GM19023 (cell line): ENCODE data around the gene IL5.
A peak's percentile ranks its signal among the peaks of the same experiment; 100 is the strongest.
"Not testable (repeated sequence)": the region's sequence is repeated elsewhere in the genome, so short reads cannot be mapped to it uniquely, and the experiment has no call there.

Source experiments
- ATAC-seq: cut with Tn5 transposase; IDR thresholded peaks from one replicate; pipeline ENCODE4 v1.9.1; 2021; ENCODE audit warnings: mild to moderate bottlenecking, moderate library complexity; ENCODE audit not compliant: unreplicated experiment

The IL5 gene

DNA sequence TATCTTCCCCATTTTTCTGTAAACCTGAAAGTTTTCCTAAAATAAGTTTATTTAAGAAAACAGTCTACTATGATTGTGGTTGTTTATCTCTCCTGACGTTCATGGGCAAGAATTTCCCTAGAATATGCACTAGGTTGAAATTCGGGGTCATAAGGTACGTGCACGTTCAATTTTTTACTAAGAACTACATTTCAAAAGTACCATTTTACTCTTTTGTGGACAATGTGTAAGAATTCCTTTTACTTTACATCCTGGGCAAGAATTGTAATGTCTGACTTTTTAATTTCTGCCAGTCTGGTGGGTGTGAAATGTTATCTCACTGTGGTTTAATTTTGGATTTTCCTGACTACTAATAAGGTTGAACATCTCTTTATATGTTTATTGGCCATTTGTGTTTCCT, 12.4 kb downstream of the IL5 start:
- no peak for ATAC-seq

DNA sequence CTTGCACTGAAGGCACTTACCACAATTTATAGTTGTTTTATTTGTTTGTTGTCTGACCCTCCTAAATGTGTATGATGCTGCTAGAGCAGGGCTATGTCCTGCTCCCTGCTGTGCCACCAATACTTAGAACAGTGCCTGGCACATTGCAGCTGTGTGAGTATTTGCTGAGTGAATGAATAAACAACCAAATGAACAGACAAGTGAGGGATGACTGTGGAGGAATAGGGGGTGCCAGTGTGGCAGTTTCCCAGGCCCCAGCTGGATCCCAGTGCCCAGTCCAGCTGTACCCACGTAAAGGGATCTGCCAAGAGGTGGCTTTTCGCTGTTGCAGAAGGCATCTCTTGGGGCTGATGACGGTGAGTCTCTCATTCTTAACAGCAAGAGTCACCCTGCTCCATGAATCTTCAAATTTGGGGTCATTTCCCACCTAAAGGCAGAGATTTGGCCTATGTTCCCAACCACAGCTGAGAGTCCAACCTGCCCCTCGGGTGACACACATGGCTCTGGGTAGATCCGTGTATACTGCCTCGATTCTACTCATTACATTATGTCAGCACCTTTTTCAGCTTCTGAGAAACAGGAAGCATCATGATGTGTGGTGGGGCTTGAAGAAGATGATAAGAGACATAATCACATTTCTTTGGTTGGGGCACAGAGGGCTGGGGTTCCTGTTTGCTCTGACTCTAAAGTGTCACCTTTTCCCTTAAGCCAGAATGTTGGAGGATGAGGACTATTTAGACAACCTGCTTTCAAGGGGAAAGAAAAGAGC, 14.3 kb downstream of the IL5 start:
- ATAC-seq, result no peak

DNA sequence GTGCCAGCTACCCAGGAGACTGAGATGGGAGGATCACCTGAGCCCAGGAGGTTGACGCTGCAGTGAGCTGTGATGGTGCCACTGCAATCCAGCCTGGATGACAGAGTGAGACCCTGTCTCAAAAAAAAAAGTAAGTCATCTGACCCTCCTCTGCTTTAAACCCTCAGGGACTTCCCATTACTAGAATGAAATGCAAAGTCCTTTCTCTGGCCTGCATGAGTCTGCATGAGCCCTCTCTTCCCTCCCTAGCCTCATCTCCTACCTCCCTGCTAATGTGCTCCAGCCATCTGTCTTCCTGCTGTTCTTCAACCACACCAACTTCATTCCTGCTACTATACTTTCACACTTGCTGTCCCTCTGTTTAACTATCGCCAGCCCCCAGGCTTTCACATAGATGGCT, 15.3 kb downstream of the IL5 start:
- ATAC-seq, result no peak

DNA sequence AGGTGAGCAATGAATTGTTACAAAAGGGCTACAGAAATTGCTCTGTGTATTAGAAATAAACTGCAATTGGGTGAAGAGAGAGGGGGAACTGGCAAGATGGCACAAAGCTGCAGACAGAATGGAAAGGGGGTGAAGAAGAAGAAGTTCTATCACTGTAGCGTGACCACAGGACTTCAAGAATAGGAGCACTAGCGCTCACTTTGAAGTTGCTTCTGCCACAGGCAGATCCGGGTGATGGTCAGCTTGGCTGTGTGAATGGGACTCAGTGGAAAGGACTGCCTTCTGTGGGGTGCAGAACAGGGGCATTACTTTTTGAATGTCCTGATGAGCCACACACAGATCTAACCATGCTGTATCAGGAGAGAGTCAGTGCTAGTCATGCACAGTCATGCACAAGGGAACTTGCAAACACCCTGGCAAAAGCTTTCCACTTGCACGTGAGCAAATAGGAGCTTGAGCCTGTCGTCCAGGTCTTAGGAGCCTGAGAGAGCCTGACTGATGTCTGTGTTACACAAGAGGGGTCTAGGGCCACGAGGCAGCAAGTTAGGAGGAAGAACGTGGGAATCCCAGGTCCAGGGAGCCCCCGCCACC, 16.3 kb downstream of the IL5 start:
- no peak for ATAC-seq

DNA sequence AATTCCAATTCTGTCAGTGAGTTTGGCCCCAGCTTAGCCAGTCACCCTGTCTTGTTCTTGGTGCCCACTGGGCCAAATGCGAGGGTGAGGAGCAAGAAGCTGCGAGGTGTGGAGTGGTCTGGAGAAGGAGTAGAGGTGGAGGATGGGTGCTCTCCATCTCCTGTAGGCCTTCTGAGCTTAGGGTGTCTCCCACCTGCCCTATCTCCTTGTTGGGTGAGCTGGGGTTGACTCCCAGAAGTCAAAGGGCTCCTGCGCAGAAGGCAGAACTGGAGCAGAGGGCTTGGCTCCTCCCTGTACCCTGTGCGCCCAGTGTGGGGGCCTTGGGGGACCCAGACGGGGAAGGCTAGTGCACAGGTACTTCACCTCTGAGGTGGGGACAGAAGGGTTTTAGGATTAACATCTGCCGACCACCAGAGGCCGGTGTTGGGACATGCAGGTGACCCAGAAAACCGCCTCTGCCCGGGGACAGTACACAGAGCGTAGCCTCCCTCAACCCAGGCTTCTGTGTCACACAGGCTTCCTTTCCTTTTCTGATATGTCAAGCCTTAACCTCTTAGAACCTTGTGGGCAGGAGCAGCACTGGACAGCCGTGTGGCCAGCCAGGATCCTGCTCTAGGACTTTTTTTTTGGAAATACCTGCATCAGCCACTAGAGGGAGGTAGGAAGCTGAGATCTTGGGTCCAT, 16.9 kb downstream of the IL5 start:
- ATAC-seq, result no peak

DNA sequence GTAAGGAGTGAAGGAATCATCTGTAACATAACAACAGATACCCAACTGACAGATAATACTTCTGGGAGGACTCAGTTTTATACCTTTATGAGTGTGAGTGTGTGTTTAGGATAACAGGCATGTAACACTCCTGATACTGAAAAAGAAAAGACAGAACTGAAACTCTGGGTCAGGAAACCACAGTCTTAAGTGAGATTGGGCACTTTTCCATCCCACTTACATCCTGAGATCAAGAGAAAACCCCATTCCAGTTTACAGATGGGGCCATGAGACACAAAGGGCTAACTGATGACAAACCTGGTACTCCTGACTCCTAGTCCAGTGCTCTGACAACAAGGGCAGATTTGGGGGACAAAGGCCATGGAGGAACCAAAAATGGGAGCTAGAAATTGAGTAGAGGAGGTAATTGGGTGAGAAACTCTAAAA, 18.0 kb downstream of the IL5 start:
- peak; percentile 67 for ATAC-seq

DNA sequence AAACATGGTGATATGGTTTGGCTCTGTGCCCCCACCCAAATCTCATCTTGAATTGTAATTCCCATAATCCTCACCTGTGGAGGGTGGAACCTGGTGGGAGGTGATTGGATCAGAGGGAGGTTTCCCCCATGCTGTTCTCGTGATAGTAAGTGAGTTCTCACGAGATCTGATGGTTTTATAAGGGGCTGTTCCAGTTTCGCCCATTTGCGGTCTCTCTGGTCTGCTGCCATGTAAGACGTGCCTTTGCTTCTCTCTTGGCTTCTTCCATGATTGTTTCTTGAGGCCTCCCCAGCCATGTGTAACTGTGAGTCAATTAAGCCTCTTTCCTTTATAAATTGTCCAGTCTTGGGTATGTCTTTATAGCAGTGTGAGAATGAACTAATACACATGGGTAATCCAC, 18.4 kb downstream of the IL5 start:
- not testable (repeated sequence) for ATAC-seq

DNA sequence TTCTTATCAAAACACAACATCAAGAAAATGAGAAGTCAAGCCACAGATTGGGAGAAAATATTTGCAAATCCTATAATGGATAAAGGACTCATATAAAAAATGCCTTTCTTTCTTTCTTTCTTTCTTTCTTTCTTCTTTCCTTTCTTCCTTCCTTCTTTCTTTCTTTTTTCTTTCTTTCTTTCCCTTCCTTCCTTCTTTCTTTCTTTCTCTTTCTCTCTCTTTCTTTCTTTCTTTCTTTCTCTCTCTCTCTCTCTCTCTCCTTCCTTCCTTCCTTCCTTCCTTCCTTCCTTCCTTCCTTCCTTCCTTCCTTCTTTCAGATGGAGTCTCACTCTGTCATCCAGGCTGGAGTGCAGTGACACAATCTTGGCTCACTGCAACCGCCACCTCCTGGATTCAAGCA, 21.3 kb downstream of the IL5 start:
- not testable (repeated sequence) for ATAC-seq

DNA sequence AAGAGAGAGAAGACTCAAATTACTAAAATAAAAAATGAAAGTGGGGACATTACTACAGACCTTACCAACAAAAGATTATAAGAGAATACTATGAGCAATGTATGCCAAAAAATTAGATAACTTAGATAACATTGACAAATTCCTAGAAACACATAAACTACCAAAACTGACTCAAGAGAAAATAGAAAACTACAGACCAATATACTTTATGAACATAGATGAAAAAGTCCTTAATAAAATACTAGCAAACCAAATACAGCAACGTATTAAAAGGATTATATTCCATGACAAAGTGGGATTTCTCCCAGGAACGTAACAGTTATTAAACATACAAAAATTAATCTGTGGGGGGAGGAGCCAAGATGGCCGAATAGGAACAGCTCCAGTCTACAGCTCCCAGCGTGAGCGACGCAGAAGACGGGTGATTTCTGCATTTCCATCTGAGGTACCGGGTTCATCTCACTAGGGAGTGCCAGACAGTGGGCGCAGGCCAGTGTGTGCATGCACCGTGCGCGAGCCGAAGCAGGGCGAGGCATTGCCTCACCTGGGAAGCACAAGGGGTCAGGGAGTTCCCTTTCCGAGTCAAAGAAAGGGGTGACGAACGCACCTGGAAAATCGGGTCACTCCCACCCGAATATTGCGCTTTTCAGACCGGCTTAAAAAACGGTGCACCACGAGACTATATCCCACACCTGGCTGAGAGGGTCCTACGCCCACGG, 29.5 kb downstream of the IL5 start:
- ATAC-seq, result not testable (repeated sequence)

DNA sequence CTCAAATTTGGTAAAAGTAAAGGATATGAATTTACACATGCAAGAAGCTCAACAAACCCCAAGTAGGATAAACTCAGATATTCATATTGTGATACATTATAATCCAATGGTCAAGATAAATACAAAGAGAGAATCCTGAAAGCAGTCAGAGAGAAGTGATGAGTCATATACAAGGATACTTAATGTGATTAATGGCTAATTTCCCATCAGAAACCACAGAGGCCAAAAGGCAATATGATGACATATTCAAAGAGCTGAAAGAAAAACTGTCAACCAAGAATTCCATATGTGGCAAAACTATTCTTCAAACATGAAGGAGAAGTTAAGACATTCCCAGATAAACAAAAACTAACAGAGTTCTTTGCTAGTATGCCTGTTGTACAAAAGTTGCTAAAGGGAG, 33.2 kb downstream of the IL5 start:
- ATAC-seq, result no peak

DNA sequence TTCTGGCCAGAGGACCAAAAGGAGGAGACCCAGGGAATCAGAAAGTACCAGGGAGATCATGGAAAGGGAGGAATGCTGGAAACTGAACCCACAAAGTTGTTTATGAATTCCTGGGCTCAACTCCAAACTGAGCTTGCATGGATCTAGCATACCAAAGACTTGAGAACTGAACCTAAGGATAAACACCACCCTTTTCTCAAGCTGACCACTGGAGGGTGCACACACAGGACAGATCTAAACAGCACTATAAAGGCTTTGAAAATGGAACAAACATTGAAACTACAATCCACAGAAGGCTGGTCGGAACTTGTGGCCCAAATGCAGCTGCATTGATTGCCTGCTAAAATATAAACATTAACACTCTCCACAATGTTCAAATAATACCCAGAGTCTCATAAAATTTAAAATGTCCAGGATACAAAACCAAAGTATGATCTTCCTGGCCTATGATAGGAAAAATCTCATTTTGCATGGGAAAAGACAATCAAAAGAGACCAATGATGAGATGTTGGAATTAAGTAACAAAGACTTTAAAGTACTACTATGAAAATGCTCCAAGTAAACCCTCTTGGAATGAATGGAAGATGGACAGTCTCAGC, 37.1 kb downstream of the IL5 start:
- ATAC-seq, result no peak

DNA sequence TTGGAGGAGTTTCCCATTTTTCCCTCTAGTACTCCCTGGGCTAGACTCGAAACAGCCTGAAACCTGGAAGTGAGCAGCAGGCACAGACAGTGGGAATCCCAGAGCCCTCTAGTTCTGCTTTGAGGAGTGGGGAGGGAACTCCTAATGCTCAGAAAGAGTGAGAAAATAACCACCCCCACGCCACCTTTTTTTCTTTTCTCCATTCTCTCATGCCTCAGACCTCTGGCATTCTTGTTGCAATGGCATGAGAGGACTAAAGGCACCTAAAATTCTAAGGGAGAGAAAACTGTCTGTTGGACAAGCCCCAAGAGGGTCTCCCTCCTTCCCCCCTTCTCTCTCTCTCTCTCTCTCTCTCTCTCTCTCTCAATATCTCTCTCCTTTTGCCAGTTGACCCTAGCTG, 37.7 kb downstream of the IL5 start:
- ATAC-seq, result no peak

DNA sequence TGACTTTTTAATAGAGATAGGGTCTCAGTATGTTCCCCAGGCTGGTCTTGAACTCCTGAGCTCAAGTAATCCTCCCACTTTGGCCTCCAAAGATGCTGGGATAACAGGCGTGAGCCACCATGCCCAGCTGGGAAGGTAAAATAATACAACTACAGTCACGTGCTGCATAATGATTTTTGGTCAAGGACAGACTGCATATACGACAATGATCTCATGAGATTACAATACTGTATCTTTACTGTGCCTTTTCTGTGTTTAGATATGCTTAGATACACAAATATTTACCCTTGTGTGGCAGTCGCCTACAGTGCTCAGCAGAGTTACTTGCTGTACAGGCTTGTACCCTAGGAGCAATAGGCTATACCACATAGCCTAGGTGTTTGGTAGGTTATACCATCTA, 38.6 kb downstream of the IL5 start:
- no peak for ATAC-seq

DNA sequence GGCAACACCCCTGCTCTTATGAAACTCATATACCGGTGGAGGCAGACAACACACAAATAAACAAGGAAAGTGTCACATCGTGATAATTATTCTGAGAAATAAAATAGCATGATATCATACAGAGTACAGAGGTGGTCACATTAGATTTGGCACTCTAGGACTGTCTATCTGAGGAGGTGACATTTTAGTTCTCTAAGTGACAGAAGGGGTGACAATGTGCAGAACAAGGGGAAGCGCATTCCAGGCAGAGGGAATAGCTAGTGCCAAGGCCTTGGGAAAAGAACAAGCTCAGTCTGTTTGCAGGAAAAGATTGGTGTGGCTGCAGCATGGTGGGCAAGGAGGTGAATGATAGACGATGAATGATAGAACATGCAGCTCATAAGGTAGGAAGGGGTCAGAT, 40.1 kb downstream of the IL5 start:
- no peak for ATAC-seq

DNA sequence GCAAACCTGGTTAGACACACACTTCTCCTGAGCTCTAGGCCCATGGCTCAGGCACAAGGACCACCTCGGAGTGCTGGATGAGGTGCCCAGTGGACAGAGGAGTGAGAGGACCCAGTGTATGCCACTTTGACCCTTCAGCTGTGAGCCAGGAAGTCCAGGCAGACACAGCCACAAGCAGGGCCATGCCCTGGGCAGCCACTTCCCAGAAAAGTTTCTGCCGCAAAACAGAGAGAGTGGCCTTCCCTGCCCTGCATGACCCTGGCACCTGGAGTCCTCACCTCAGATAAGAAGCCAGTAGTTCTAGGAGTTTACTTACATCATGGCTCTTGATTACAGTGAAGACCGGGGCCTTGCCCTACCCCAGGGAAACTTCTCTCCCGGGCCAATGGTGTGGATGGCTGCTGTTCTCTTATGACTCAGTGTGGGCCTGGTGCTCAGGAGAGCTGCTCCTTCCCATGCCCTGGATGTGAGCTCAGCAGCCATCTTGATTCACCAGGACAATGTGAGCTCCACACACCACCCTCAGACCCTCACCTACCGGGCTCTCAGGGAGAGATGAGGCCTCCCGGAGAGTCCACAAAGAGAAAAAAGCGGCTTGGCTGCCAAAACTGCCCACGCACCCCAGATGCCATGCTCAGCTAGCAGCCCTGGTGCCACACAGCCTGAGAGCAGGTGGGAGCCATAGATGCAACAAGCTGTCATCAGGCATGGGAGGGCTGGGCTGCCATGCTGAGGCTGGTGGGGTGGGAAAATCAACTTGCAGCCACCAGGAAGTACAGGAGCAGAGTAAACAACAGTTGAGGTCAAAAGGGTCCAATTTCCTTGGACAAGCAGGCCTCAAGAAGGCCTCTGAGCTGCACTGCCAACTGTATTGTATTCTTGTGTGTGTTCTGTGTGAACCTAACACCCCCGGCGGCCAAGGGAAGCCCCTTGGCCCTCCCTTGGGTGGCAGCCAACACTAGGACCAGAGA, 41.1 kb downstream of the IL5 start:
- ATAC-seq, result no peak

DNA sequence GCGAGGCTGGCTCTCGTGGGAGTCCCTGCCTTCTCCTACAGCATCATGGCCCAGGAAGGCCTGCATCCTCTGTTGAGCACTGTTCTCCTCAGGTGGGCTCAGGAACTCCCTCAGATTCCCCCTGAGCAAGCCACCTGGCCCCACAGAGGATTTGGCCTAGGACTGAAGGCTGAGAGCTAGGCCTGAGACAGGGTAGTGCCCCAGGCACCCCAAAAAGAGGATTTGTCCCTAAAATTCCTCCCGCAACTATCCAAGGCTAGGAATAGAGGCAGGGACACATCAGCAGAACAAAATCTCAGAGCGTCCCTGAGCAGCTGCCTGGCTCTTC, 41.7 kb downstream of the IL5 start:
- ATAC-seq, result no peak

DNA sequence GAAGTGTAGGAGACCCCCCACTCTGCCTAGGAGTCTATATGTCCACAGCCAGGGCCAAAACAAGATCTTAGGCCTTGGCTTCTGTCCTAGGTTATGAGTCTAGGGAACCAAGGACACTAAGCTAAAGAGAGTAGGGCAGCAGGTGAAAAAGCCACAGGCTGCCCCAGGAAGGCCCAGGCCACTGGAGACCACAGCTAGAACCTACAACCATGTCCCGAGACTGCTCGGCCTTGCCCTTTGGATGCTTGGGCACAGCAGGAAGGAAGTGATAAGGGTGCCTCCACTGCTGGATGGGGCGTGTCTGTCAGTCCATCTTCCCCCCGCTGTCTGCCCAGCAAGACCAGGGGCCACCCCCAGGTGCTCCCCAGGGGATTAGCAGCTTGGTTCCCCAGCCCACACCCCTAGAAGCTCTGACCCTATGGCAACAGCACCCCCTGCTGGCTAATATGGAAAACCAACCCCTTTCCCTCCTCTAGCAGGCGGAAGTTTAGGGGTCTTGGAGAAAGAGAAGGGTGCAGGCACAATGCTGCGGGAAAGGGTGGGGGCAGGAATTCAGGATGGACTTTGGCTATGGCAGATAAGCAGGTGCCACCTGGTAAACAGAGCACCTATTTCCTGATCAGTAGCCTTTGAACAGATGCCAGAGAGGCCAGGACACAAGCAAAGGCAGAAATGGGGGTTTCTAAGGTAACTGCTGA, 42.2 kb downstream of the IL5 start:
- ATAC-seq, result no peak

DNA sequence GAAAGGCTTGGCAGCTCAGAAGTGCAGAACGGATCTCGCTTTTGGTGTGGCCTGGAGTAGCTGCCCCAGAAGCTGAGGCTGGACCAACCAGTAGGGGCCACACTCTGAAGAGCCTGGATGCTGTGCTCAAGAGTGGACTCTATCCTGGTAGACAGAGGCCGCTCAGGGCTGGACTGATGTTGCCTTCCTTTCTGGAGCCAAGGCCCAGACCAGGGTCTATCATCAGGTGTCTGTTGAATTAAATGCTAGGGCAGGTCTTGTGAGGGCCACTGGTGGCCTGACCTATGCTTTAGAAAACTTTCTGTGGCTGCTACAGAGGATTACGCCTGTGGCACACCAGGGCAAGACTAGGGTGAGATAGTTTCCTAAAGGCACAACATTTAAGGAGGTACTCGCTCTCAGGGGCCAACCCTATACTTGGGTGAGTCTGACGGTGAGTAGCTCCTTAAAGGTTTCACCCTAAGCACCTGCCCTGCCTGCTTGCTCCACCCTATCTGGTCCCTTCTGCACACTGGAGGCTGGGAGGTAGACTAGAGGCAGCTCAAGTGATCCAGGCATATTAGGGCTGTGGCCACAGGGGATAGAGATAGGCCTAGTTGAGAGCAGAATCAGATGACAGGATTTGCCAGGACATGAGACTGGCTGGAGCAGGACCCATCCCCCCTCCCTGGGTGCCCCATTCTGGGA, 42.9 kb downstream of the IL5 start:
- no peak for ATAC-seq
